ENCODE results near the gene ZNF595. TPM values are rescaled to one million over a fixed set of nuclear protein-coding genes. Genes with fewer than 3 reads are reported as not detected.

Gene ZNF595
- total RNA-seq, 2 experiments from 2014 or later: 5.6 to 5.8 TPM

DNA sequence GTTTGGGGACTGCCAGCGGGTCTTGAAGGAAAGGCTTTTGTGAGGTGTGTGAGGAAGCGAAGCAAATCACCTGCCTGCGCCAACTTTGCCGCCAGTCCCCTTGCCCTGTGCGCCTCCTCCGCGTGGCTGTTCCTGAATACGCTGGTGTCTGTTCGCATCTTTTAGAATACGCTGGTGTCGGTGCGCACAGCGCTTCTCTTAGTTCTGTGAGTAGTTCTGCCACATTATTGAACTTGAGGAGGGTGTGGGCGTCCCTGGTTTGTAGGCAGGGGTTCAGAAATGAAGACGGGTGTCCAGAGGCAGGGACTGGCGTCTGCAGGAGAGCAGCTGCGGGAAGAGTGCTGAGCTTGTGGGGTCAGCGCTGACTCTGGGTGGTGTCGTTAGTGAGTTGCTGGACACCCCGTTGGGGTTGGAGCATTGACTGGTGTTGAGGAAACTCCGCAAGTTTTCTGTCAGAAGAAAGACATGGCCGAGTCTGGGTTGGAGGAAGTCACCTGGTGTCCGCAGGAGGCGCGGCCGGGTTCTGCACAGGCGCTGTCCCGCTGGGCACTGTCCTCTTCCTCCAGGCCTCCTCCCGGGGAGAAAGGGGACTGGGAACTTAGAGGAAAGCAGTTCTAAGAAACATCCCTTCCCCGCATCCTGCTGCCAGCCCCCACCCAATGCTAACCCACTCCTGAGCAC is 72.1 kb downstream of the ZNF595 start:
- H3K27ac Mint-ChIP-seq: peak overlapping the region; percentile 100
- H3K27me3 Mint-ChIP-seq: no peaks in the 10 kb centered on the region
- ATAC-seq (peak; percentile 0), DNase-seq (peak; percentile 53)
- H3K4me1 Mint-ChIP-seq (ENCODE audit: low read depth): peaks cover 26% of the 10 kb centered on the region
- peaks cover 71% of the 10 kb centered on the region for H3K36me3 Mint-ChIP-seq (ENCODE audit: low read depth)
- peaks cover 27% of the 10 kb centered on the region for H3K9me3 Mint-ChIP-seq
- intact Hi-C loops (cut with micrococcal nuclease): no loop called here
- peak overlapping the region; percentile 95 for H3K4me3 Mint-ChIP-seq
- CTCF ChIA-PET: interaction anchor here (1.0 to 1.9 kb wide), 2 partner anchors 68 to 119 kb away, joined by 4 to 5 read pairs; no protein-coding TSS in a partner anchor
- POLR2A ChIA-PET: interaction anchor here (1.2 to 2.7 kb wide), 5 partner anchors 8 to 213 kb away, joined by 3 to 16 read pairs (median 6); partner anchors contain the start of genes ZNF141 and ZNF595
- TF ChIP-seq, protein P1, sequence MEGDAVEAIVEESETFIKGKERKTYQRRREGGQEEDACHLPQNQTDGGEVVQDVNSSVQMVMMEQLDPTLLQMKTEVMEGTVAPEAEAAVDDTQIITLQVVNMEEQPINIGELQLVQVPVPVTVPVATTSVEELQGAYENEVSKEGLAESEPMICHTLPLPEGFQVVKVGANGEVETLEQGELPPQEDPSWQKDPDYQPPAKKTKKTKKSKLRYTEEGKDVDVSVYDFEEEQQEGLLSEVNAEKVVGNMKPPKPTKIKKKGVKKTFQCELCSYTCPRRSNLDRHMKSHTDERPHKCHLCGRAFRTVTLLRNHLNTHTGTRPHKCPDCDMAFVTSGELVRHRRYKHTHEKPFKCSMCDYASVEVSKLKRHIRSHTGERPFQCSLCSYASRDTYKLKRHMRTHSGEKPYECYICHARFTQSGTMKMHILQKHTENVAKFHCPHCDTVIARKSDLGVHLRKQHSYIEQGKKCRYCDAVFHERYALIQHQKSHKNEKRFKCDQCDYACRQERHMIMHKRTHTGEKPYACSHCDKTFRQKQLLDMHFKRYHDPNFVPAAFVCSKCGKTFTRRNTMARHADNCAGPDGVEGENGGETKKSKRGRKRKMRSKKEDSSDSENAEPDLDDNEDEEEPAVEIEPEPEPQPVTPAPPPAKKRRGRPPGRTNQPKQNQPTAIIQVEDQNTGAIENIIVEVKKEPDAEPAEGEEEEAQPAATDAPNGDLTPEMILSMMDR (IDR thresholded peaks at IDR 0.05): no peak

DNA sequence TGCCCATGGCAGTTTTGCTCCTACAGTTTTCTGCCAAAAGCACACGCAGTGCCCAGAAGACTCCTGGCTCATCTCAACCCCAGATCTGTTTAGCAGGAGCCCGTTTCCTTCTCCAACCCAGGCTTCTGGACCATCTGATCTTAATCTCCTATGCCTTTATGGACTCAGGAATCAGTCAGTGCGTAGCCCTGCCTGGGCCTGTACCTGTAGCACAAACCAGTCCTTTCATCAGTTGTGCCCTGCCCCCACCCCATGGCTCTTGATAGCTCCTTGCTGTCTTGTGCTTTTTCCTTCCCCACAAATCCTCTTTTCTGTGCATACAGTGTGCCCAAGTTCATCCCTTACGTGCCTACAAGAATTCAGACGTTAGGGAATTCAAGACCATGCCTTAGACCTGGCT is 72.7 kb downstream of the ZNF595 start:
- Mint-ChIP-seq H3K4me1 (ENCODE audit: low read depth) (peaks cover 22% of the 10 kb centered on the region), H3K9me3 (peaks cover 24% of the 10 kb centered on the region), H3K27ac (peak overlapping the region; percentile 100), H3K4me3 (peak overlapping the region; percentile 95), H3K36me3 (ENCODE audit: low read depth) (peaks cover 73% of the 10 kb centered on the region), H3K27me3 (no peaks in the 10 kb centered on the region)
- ChIA-PET POLR2A (interaction anchor here (1.9 to 2.7 kb wide), 2 partner anchors 7 to 16 kb away, joined by 6 to 11 read pairs; no protein-coding TSS in a partner anchor), CTCF (no interaction called here)
- TF ChIP-seq, protein P1 (IDR thresholded peaks at IDR 0.05): no peak
- intact Hi-C loops (cut with micrococcal nuclease): no loop called here
- DNase-seq (peak; percentile 25), ATAC-seq (no peak)

DNA sequence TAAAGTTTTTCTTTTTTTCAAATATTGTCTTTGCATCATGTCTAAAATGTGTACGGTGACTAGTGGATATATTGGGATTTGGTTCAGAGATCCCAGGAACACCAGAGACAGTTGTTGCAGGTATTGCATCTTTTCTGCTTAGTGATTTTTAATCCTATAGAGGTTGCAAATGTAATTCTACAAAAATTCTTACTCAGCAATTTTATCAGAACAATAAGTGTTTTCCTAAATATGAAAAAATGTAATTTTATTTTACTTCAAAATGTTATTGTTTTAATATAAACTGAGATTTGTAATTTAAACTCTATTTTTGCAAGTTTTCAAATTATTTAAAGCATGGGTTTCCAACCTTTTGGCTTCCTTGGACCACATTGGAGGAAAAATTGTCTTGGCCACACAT is 79.4 kb downstream of the ZNF595 start:
- H3K4me3 Mint-ChIP-seq: no peak overlapping the region
- H3K27me3 Mint-ChIP-seq: no peaks in the 10 kb centered on the region
- TF ChIP-seq, protein P1 (IDR thresholded peaks at IDR 0.05): no peak
- ChIA-PET CTCF (no interaction called here), POLR2A (no interaction called here)
- no peak for ATAC-seq
- no peak for DNase-seq
- peaks cover 23% of the 10 kb centered on the region for H3K9me3 Mint-ChIP-seq
- H3K36me3 Mint-ChIP-seq (ENCODE audit: low read depth): peaks cover 74% of the 10 kb centered on the region
- intact Hi-C loops (cut with micrococcal nuclease): no loop called here
- H3K4me1 Mint-ChIP-seq (ENCODE audit: low read depth): peaks cover 10% of the 10 kb centered on the region
- no peak overlapping the region for H3K27ac Mint-ChIP-seq

Other genes starting within 250 kb of the ZNF595 start
- 1 to 10 TPM; 7.4 to 7.5 TPM for gene ZNF718, start 71.2 kb downstream of the ZNF595 start, total RNA-seq

Measured in activated CD8-positive, alpha-beta T cell treated with anti-CD3 and anti-CD28 coated beads for 36 hours (primary cell).